ENCODE measurements around the gene KIAA0825.

DNA sequence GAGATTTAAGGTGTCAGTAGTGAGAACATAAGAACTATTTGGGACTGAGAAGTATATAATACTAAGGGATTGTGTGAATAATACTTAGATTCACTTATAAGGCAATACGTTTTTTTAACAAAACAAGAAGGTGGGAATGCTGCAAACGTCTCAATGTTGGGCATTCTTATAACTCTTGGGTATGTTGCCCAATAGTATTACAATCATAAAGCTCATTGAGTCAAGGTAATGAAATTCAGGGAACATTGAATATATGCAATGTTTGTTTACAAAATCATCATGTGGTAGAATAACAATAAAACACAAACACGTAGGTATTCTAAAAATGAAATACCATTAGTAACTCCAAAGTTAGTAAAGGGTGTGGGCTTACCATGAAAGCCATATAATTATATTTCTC lies 400.7 kb downstream of the KIAA0825 start:
- TF ChIP-seq, protein P1, sequence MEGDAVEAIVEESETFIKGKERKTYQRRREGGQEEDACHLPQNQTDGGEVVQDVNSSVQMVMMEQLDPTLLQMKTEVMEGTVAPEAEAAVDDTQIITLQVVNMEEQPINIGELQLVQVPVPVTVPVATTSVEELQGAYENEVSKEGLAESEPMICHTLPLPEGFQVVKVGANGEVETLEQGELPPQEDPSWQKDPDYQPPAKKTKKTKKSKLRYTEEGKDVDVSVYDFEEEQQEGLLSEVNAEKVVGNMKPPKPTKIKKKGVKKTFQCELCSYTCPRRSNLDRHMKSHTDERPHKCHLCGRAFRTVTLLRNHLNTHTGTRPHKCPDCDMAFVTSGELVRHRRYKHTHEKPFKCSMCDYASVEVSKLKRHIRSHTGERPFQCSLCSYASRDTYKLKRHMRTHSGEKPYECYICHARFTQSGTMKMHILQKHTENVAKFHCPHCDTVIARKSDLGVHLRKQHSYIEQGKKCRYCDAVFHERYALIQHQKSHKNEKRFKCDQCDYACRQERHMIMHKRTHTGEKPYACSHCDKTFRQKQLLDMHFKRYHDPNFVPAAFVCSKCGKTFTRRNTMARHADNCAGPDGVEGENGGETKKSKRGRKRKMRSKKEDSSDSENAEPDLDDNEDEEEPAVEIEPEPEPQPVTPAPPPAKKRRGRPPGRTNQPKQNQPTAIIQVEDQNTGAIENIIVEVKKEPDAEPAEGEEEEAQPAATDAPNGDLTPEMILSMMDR (conservative IDR thresholded peaks at IDR 0.05; ENCODE audit: low read depth, low read length), result no peak
- TF ChIP-seq EZH2 (IDR thresholded peaks at IDR 0.05; ENCODE audit: low read length, unreplicated experiment) (no peak), EZH2phosphoT487 (IDR thresholded peaks at IDR 0.05; ENCODE audit: borderline replicate concordance, low read length) (no peak)

Measured in PC-3 (cell line).